HG02623 (cell line): ENCODE measurements around the gene EIF3CL.
"Not testable (repeated sequence)": the region's sequence is repeated elsewhere in the genome, so short reads cannot be mapped to it uniquely, and the experiment has no call there.

ENCODE experiments used
- ATAC-seq: cut with Tn5 transposase; IDR thresholded peaks from one replicate; pipeline ENCODE4 v1.9.1; 2021; ENCODE audit warnings: moderate library complexity; ENCODE audit not compliant: unreplicated experiment

EIF3CL gene

DNA sequence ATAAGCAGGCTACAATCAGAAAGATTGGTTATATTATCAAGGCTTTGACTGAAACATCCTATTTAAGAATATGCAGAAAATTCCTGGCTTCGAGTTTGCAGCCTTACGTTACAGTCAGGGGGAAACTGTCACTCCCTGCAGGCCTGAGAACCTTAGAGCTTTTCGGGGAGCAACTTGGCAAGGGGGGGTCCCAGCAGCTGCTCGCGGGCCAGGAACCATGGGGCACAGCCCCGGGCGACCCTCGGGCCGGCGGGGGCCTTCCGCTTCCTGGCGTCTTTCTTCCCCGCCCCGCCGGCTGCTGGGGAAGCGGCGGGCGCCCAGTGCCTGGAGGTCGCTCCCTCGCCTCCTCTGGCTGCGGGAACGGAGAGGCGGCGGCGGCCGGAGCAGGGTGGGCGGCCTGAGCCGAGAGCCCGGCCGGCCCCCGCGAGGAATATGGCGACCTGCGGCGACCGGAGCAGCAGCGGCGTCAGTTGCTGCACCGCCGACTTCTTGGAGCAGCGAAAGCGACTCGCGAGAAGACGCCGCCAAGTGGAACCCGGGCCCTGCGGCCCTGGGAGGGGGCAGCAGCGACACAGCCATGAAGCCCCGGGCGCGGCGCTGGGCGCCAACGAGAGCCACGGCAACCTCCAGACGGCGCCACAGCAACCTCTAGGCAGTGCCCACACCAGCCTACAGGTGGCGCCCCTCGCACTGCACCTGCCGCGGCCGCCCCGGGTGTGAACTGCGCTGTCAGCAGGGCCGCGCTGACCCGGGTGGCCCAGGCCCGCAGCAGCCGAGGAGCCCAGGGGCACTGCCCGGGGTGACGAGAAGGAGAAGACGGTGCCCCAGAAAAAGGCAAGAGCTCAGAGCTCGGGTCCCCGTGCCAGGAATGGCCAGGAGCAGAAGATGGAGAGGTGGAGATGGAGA is 39.1 kb downstream of the EIF3CL start:
- ATAC-seq, result peak; percentile 92

- ATAC-seq, result not testable (repeated sequence)
Observed at GRCh38 chr16:28363408-28363807, 40.2 kb downstream of the EIF3CL start, which contains the start of gene NPIPB6. TSS of gene NPIPB6 (minus strand) at chr16:28363508. CDS start at chr16:28362822, 686 bp downstream.

DNA sequence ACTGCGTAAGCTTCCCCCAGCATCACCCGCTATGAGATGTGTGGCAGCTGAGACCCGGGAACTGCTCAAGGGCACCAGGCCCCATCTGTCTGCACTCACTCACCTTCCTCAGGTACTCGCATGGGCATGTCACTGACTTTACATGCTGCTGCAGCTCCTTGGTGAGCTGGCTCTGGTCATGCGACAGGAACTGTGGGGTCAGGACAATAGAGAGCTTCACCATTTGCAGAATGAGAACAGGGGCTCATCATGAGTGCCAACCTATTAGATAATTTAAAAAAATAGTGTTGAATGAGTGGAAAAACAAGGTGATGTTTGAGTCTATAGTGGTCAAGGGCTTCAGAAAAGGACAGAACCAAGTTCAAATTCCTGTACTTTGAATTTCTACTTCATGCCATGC is 41.0 kb downstream of the EIF3CL start:
- ATAC-seq, result not testable (repeated sequence)

DNA sequence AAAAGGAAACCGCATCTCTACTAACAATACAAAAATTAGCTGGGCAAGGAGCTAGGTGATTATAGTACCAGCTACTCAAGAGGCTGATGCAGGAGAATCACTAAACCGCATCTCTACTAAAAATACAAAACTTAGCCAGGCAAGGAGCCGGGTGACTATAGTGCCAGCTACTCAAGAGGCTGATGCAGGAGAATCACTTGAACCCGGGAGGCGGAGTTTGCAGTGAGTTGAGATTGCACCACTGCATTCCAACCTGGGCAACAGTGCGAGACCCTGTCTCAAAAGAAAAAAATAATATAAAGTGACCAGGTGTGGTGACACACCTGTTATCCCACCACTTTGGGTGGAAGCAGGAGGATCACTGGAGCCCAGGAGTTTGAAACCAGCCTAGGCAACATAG is 65.4 kb downstream of the EIF3CL start:
- not testable (repeated sequence) for ATAC-seq

DNA sequence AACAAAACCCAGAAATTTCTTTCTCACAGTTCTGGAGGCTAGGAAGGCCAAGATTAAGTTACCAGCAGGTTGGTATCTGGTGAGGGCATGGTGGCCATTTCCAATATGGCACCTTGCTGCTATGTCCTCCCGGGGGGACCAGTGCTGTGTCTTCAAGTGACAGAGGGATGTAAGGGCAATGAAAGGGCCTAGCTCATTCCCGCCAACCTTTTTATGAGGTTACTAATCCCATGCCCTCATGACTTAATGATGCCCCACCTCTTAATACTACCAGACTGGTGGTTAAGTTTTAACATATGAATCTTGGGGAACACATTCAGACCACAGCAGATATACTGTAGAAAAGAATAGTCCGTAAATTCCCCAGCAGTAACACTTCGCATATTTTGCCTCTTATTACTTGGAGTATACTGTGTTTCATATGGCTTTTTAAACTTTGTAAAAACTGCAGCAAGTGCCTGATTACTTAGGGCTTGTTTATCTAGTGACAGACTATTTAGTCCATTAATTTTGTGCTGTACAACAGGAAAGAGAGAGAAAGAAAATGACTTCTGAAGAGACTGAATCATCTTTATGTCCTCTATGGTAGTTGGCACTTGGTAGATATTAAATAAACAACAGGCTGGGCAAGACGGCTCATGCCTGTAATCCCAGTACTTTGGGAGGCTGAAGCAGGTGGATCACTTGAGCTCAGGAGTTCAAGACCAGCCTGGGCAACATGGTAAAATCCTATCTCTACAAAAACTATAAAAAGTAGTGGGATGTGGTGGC is 66.5 kb downstream of the EIF3CL start:
- not testable (repeated sequence) for ATAC-seq

GRCh38 chr16:28335678-28336077 is 68.0 kb downstream of the EIF3CL start:
- ATAC-seq, result not testable (repeated sequence)

DNA sequence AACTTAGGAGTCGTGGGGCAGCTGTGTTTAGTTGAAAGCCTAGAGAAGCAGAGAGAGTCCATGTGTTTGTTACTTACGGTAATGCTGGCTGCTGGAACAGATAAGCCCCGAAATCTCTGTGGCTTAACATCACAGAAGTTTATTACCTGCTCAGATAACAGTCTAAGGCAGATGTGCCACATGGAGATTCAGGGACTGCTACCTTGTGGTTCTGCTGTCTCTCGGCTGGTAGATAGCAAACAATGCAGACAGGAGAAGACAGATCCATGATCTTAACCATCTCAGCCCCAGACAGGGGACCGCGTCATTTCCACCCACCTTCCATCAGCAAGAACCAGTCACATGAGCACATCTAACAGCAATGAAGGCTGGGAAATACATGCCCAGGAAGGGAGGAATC is 71.0 kb downstream of the EIF3CL start:
- not testable (repeated sequence) for ATAC-seq

DNA sequence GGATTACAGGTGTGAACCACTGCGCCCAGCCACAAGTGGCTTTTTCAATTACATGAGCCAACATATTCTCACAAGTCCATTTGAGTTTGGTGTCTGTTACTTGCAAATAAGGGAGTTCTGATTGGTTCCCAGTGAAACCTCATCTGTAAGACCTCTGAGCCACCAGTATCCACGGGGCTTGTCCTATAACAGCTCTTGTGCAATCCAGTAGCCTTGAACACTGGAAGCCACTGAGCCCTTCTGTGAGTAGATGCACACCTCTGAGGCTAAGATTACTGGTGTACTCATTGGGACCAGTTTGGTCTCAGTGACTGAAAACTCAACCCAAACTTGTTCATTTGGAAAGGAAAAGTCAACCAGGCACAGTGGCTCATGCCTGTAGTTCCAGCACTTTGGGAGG is 72.7 kb downstream of the EIF3CL start:
- not testable (repeated sequence) for ATAC-seq

DNA sequence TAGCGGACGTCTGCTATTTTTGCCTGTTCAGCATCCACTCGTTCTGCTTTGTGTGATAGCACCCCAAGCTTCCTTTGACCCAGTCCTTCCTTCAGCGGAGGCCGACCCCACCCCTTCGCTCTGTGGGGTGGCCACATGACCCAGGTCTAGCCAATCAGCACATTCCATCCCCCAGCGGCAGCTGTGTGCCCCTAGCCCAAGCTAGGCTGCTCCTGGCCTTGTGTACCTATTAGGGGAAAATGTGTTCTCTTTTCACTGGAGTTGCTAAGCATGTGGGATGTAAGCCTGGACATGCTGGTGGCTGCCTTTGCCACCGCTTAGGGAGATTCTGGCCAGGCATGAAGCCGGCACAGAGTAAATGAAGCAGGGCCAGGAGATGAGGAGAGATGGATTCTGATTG is 73.4 kb downstream of the EIF3CL start:
- ATAC-seq, result not testable (repeated sequence)
